ENCODE results near the gene SNAP29. TPM values are rescaled to one million over a fixed set of nuclear protein-coding genes. Genes with fewer than 3 reads are reported as not detected.
A peak's percentile ranks its signal among the peaks of the same experiment; 100 is the strongest.
"Not testable (repeated sequence)": the region's sequence is repeated elsewhere in the genome, so short reads cannot be mapped to it uniquely, and the experiment has no call there.

The SNAP29 gene
- 10 to 100 TPM; 34.7 to 35.6 TPM for total RNA-seq

DNA sequence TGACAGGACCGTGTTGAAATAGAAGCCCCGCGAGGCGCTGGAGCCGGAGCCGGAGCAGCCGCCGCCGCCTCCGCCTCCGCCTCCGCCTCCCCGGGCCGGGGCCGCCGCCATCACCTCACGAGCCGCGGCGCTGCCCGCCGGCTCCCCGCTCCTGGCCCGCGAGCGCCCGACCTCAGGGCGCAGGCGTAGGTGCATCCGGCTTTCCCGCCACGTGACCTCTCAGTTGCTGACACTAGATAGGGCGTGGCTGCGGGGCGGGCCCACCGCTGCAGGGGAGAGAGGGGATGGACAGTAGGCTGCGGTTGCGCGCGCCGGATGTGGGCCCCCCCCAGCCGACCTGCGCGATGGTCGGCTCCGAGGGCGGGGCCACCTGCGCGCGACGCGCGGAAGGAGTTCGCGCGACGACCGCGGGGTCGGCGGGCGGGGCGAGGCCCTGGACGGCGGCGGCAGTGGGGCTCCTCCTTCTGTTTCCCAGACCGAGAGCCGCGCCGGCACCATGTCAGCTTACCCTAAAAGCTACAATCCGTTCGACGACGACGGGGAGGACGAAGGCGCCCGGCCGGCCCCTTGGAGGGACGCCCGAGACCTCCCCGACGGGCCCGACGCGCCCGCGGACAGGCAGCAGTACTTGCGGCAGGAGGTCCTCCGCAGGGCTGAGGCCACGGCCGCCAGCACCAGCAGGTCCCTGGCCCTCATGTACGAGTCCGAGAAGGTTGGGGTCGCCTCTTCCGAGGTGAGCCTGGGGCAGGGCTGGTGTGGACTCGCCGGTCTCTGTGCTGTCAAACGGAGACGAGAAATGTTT, at the start of gene SNAP29, which contains the start of gene PI4KA:
SNAP29 (plus strand) TSS at position 393 of the 802 bp plus-strand sequence; CDS start at position 497, 104 bp downstream.
PI4KA (minus strand) TSS at position 197 of the 802 bp plus-strand sequence; CDS start at position 111, 86 bp downstream.
- H3K27me3 Mint-ChIP-seq: no peaks in the 10 kb centered on the region
- no peaks in the 10 kb centered on the region for H3K9me3 Mint-ChIP-seq
- H3K27ac Mint-ChIP-seq: peak within 1 kb of the TSS; percentile 83
- peaks cover 55% of the 10 kb centered on the region for H3K4me1 Mint-ChIP-seq
- peaks cover 29% of the 10 kb centered on the region for H3K36me3 Mint-ChIP-seq (ENCODE audit: low read depth)
- POLR2A ChIA-PET: interaction anchor here (0.6 to 1.2 kb wide), 2 partner anchors 62 to 363 kb away, joined by 3 read pairs; partner anchors contain the start of gene KLHL22
- peak within 1 kb of the TSS; percentile 86 for H3K4me3 Mint-ChIP-seq
- peak; percentile 99 for DNase-seq
- CTCF ChIA-PET: interaction anchor here (1.0 to 1.4 kb wide), 2 partner anchors 58 to 62 kb away, joined by 4 to 5 read pairs; partner anchors contain the start of gene CRKL

GRCh38 chr22:20809538-20810185, 49.1 kb upstream of the SNAP29 start:
- ChIA-PET CTCF (interaction anchor here (1.6 kb wide), 1 partner anchor 25 kb away, joined by 5 read pairs; no protein-coding TSS in a partner anchor), POLR2A (no interaction called here)
- Mint-ChIP-seq H3K4me1 (peaks cover 1% of the 10 kb centered on the region), H3K4me3 (no peak overlapping the region), H3K27me3 (no peaks in the 10 kb centered on the region), H3K9me3 (no peaks in the 10 kb centered on the region), H3K27ac (no peak overlapping the region), H3K36me3 (ENCODE audit: low read depth) (peaks cover 63% of the 10 kb centered on the region)
- no peak for DNase-seq

- POLR2A ChIA-PET: no interaction called here
- Mint-ChIP-seq H3K36me3 (ENCODE audit: low read depth) (peaks cover 60% of the 10 kb centered on the region), H3K27me3 (no peaks in the 10 kb centered on the region), H3K9me3 (no peaks in the 10 kb centered on the region), H3K4me3 (no peak overlapping the region), H3K27ac (no peak overlapping the region), H3K4me1 (peaks cover 1% of the 10 kb centered on the region)
- DNase-seq: no peak
- CTCF ChIA-PET: no interaction called here
Measured at GRCh38 chr22:20810645-20811044, 48.2 kb upstream of the SNAP29 start.

- Mint-ChIP-seq H3K4me3 (no peak overlapping the region), H3K27me3 (no peaks in the 10 kb centered on the region), H3K9me3 (no peaks in the 10 kb centered on the region), H3K27ac (no peak overlapping the region), H3K4me1 (peaks cover 1% of the 10 kb centered on the region), H3K36me3 (ENCODE audit: low read depth) (peaks cover 57% of the 10 kb centered on the region)
- ChIA-PET POLR2A (no interaction called here), CTCF (interaction anchor here (0.5 to 0.7 kb wide), 4 partner anchors 8 to 148 kb away, joined by 3 to 5 read pairs (median 3); no protein-coding TSS in a partner anchor)
- no peak for DNase-seq
Measured at GRCh38 chr22:20811171-20811570, 47.6 kb upstream of the SNAP29 start.

- Mint-ChIP-seq H3K4me3 (no peak overlapping the region), H3K9me3 (no peaks in the 10 kb centered on the region), H3K27me3 (no peaks in the 10 kb centered on the region), H3K36me3 (ENCODE audit: low read depth) (peaks cover 62% of the 10 kb centered on the region), H3K4me1 (peaks cover 1% of the 10 kb centered on the region), H3K27ac (no peak overlapping the region)
- DNase-seq: no peak
- CTCF ChIA-PET: interaction anchor here (0.5 to 0.7 kb wide), 2 partner anchors 9 to 17 kb away, joined by 3 to 5 read pairs; no protein-coding TSS in a partner anchor
- POLR2A ChIA-PET: no interaction called here
Measured at GRCh38 chr22:20811971-20812660, 46.7 kb upstream of the SNAP29 start.

GRCh38 chr22:20813056-20813455, 45.8 kb upstream of the SNAP29 start:
- ChIA-PET POLR2A (no interaction called here), CTCF (no interaction called here)
- H3K27ac Mint-ChIP-seq: no peak overlapping the region
- peaks cover 58% of the 10 kb centered on the region for H3K36me3 Mint-ChIP-seq (ENCODE audit: low read depth)
- no peaks in the 10 kb centered on the region for H3K27me3 Mint-ChIP-seq
- H3K4me1 Mint-ChIP-seq: peaks cover 1% of the 10 kb centered on the region
- H3K4me3 Mint-ChIP-seq: no peak overlapping the region
- DNase-seq: no peak
- H3K9me3 Mint-ChIP-seq: no peaks in the 10 kb centered on the region

GRCh38 chr22:20814221-20814808, 44.5 kb upstream of the SNAP29 start:
- CTCF ChIA-PET: interaction anchor here (1.0 to 1.3 kb wide), 2 partner anchors 11 to 30 kb away, joined by 3 to 4 read pairs; no protein-coding TSS in a partner anchor
- H3K27ac Mint-ChIP-seq: no peak overlapping the region
- no peak overlapping the region for H3K4me3 Mint-ChIP-seq
- H3K27me3 Mint-ChIP-seq: no peaks in the 10 kb centered on the region
- POLR2A ChIA-PET: no interaction called here
- H3K4me1 Mint-ChIP-seq: peaks cover 1% of the 10 kb centered on the region
- DNase-seq: no peak
- no peaks in the 10 kb centered on the region for H3K9me3 Mint-ChIP-seq
- H3K36me3 Mint-ChIP-seq (ENCODE audit: low read depth): peaks cover 63% of the 10 kb centered on the region

- H3K4me3 Mint-ChIP-seq: no peak overlapping the region
- peaks cover 1% of the 10 kb centered on the region for H3K4me1 Mint-ChIP-seq
- no peak overlapping the region for H3K27ac Mint-ChIP-seq
- CTCF ChIA-PET: interaction anchor here (1.3 kb wide), 1 partner anchor 31 kb away, joined by 3 read pairs; no protein-coding TSS in a partner anchor
- POLR2A ChIA-PET: no interaction called here
- no peak for DNase-seq
- H3K9me3 Mint-ChIP-seq: no peaks in the 10 kb centered on the region
- H3K36me3 Mint-ChIP-seq (ENCODE audit: low read depth): peaks cover 64% of the 10 kb centered on the region
- no peaks in the 10 kb centered on the region for H3K27me3 Mint-ChIP-seq
Measured at GRCh38 chr22:20815477-20816050, 43.2 kb upstream of the SNAP29 start.

- Mint-ChIP-seq H3K27me3 (no peaks in the 10 kb centered on the region), H3K27ac (no peak overlapping the region), H3K36me3 (ENCODE audit: low read depth) (peaks cover 59% of the 10 kb centered on the region), H3K4me1 (no peaks in the 10 kb centered on the region), H3K9me3 (no peaks in the 10 kb centered on the region), H3K4me3 (no peak overlapping the region)
- ChIA-PET POLR2A (no interaction called here), CTCF (no interaction called here)
- DNase-seq: no peak
Measured at GRCh38 chr22:20816559-20816958, 42.2 kb upstream of the SNAP29 start.

GRCh38 chr22:20818471-20818870, 40.3 kb upstream of the SNAP29 start:
- POLR2A ChIA-PET: no interaction called here
- H3K4me3 Mint-ChIP-seq: no peak overlapping the region
- no peaks in the 10 kb centered on the region for H3K27me3 Mint-ChIP-seq
- CTCF ChIA-PET: no interaction called here
- no peaks in the 10 kb centered on the region for H3K4me1 Mint-ChIP-seq
- H3K9me3 Mint-ChIP-seq: no peaks in the 10 kb centered on the region
- H3K36me3 Mint-ChIP-seq (ENCODE audit: low read depth): peaks cover 48% of the 10 kb centered on the region
- DNase-seq: no peak
- no peak overlapping the region for H3K27ac Mint-ChIP-seq

DNA sequence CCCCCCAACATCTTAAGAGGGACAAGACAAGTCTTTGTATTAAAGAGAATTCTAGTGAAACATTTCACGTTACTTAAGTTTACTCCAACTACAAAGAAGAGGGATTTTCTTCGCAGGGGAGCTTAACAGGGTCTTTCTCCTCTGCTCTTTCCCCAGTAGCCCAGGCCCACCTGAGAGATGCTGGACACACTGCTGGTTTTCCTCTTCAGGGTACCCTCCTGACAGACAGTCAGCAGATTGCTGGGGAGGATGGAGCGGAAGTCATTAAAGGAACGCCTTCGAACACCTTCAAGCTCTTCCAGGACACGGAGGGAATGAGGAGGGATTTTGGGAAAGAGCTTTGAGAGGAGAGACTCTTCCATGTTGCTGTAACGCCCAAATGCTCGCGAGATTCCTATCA, 39.3 kb upstream of the SNAP29 start:
- CTCF ChIA-PET: no interaction called here
- DNase-seq: no peak

DNA sequence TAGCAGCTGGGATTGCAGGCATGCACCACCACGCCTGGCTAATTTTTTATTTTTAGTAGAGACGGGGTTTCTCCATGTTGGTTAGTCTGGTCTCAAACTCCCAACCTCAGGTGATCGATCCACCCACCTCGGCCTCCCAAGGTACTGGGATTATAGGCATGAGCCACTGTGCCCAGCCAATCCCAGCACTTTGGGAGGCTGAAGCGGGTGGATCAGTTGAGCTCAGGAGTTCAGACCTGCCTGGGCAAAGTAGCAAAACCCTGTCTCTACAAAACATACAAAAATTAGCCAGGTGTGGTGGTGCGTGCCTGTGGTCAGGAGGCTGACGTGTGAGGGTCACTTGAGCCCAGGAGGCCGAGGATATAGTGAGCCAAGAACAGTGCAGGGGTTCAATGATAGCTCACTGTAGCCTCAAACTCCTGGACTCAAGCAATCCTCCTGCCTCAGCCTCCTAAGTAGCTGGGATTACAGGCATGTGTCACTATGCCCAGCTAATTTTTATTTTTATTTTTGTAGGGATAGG, 37.0 kb upstream of the SNAP29 start:
- H3K27ac Mint-ChIP-seq, H3K4me1 Mint-ChIP-seq, DNase-seq, POLR2A ChIA-PET, H3K9me3 Mint-ChIP-seq, CTCF ChIA-PET, H3K4me3 Mint-ChIP-seq, H3K27me3 Mint-ChIP-seq: not testable (repeated sequence)
- peaks cover 44% of the 10 kb centered on the region for H3K36me3 Mint-ChIP-seq (ENCODE audit: low read depth)

More for the DNA sequence above, 39.3 kb upstream of the SNAP29 start:
- Mint-ChIP-seq H3K27me3 (no peaks in the 10 kb centered on the region), H3K4me3 (no peak overlapping the region), H3K36me3 (ENCODE audit: low read depth) (peaks cover 44% of the 10 kb centered on the region), H3K27ac (no peak overlapping the region), H3K4me1 (no peaks in the 10 kb centered on the region), H3K9me3 (no peaks in the 10 kb centered on the region)
- POLR2A ChIA-PET: no interaction called here

Measured in activated CD4-positive, alpha-beta memory T cell treated with anti-CD3 and anti-CD28 coated beads, Interleukin-2, amount 10 ng/mL, durations not matched to agents 7 days and 5 days (primary cell).